HepG2 (cell line): ENCODE results near the gene PNMA8B. TPM values are rescaled to one million over a fixed set of nuclear protein-coding genes. Genes with fewer than 3 reads are reported as not detected.

Experiments
- ATAC-seq: fragments of 200-7000 bp; cut with Tn5 transposase; 3 replicates; pipeline ENCODE4 v1.9.1; 2020; ENCODE audit warnings: mild to moderate bottlenecking, moderate library complexity
- BruUV-seq: library from RNA; stranded (reverse); fragments of 400-500 nt; replicated peaks from 2 replicates; lab custom pipeline; 2021; lab: Mats Ljungman, UMichigan
- CTCF ChIA-PET: fragments of 300-600 bp; formaldehyde crosslinking; extraction: SDS; loops from one replicate; lab custom pipeline; 2021; ENCODE audit warnings: low total read pairs, inconsistent platforms, low intra/inter-chr PET ratio; lab: Yijun Ruan, JAX
- POLR2A ChIA-PET: fragments of 350-600 bp; sonication (Branson Sonifier 250); formaldehyde crosslinking; loops from one replicate; lab custom pipeline; 2020; ENCODE audit warnings: antibody characterized with exemption, inconsistent platforms; lab: Yijun Ruan, JAX
- DNase-seq: peaks from one replicate; pipeline ENCODE4 v3.0.0-alpha.2; 2015; ENCODE audit warnings: low spot score
- FAIRE-seq: peaks from 3 replicates; lab custom pipeline; 2011; peaks lifted over from hg19 to GRCh38; lab: Jason Lieb, UNC
- H2AFZ ChIP-seq: one replicate; pipeline ENCODE4 v1.6.1; 2011; ENCODE audit warnings: low read length, inconsistent platforms
- H3K27ac ChIP-seq: fragments of 300-600 bp; 3 replicates; pipeline ENCODE4 v1.8.0; 2011; ENCODE audit warnings: mixed run types, mild to moderate bottlenecking, mixed read lengths, low read length, inconsistent platforms; ENCODE audit not compliant: insufficient read depth; ENCODE audit errors: extremely low read length
- H3K27me3 ChIP-seq, 2 experiments: fragments of 200-600 bp in 1 of 2; 2 replicates in 1 of 2; 3 replicates in 1 of 2; pipeline versions ENCODE4 v1.6.0 to v1.8.0; 2011; ENCODE audit warnings: low read length in 2 of 2, mild to moderate bottlenecking in 2 of 2, moderate library complexity in 2 of 2, inconsistent platforms in 1 of 2; ENCODE audit not compliant: insufficient read depth in 2 of 2, control insufficient read depth in 1 of 2
- H3K36me3 ChIP-seq, 2 experiments: fragments of 200-600 bp in 1 of 2; replicated peaks in 1 of 2; 2 replicates in 1 of 2; 3 replicates in 1 of 2; pipeline versions ENCODE4 v1.5.1 to v1.8.0; 2011; ENCODE audit warnings: low read length in 2 of 2, inconsistent platforms in 1 of 2; ENCODE audit not compliant: insufficient read depth in 2 of 2, control insufficient read depth in 1 of 2
- H3K4me1 ChIP-seq: 2 replicates; pipeline ENCODE4 v1.5.1; 2012; ENCODE audit warnings: low read length, inconsistent platforms; ENCODE audit not compliant: insufficient read depth
- H3K4me2 ChIP-seq: 2 replicates; pipeline ENCODE4 v1.6.0; 2011; ENCODE audit warnings: low read depth, low read length, inconsistent platforms
- H3K4me3 ChIP-seq, 3 experiments: fragments of 200-600 bp in 1 of 3; sonication (generic), shearing (Covaris generic) in 1 of 3; replicated peaks in 1 of 3; 2 replicates each; pipeline ENCODE4 v1.5.1; 2011 to 2016; ENCODE audit warnings: low read length in 3 of 3, inconsistent platforms in 2 of 3, low read depth in 2 of 3, mild to moderate bottlenecking in 2 of 3, control low read depth in 1 of 3, mixed read lengths in 1 of 3; ENCODE audit not compliant: insufficient read depth in 1 of 3
- H3K79me2 ChIP-seq: one replicate; pipeline ENCODE4 v1.6.1; 2011; ENCODE audit warnings: low read length, inconsistent platforms; ENCODE audit not compliant: insufficient read depth
- H3K9ac ChIP-seq: 2 replicates; pipeline ENCODE4 v1.6.0; 2011; ENCODE audit warnings: mild to moderate bottlenecking, low read depth, low read length, inconsistent platforms; ENCODE audit not compliant: insufficient read depth
- H3K9me3 ChIP-seq: 2 replicates; pipeline ENCODE4 v1.5.1; 2012; ENCODE audit warnings: mild to moderate bottlenecking, low read length
- H4K20me1 ChIP-seq: 2 replicates; pipeline ENCODE4 v1.6.0; 2011; ENCODE audit warnings: inconsistent platforms, mild to moderate bottlenecking, low read length, moderate library complexity; ENCODE audit not compliant: insufficient read depth
- BORCS8-MEF2B ChIP-seq: sonication (generic); formaldehyde crosslinking; IDR thresholded peaks from 2 replicates; pipeline ENCODE4 v1.8.0; 2022; ENCODE audit warnings: mild to moderate bottlenecking, missing genetic modification reagents
- CTCF ChIP-seq: sonication (generic); formaldehyde crosslinking; IDR thresholded peaks from 2 replicates; pipeline ENCODE4 v1.5.0; 2020; ENCODE audit warnings: mild to moderate bottlenecking, missing genetic modification reagents, moderate library complexity
- FOXK1 ChIP-seq: sonication (generic); formaldehyde crosslinking; IDR thresholded peaks from 2 replicates; pipeline ENCODE4 v1.4.0; 2020; ENCODE audit warnings: low read depth, missing genetic modification reagents, borderline replicate concordance
- HMG20A ChIP-seq: IDR thresholded peaks from 2 replicates; pipeline ENCODE4 v1.6.1; 2016; ENCODE audit warnings: borderline replicate concordance
- MIER2 ChIP-seq: IDR thresholded peaks from 2 replicates; pipeline ENCODE4 v1.6.1; 2016; ENCODE audit warnings: missing biosample characterization, missing genetic modification reagents
- MXD3 ChIP-seq: IDR thresholded peaks from 2 replicates; pipeline ENCODE4 v1.6.1; 2016; ENCODE audit warnings: mild to moderate bottlenecking, missing biosample characterization, missing genetic modification reagents
- NONO ChIP-seq, 2 experiments: fragments of 450-650 bp in 1 of 2; sonication (generic) in 1 of 2; formaldehyde crosslinking in 1 of 2; IDR thresholded peaks in 1 of 2; conservative IDR thresholded peaks in 1 of 2; 2 replicates each; pipeline versions ENCODE4 v1.6.1 to v1.8.0; 2017 to 2022; ENCODE audit warnings: mild to moderate bottlenecking in 1 of 2, missing genetic modification reagents in 1 of 2, moderate library complexity in 1 of 2
- RAD21 ChIP-seq: fragments of 450-650 bp; formaldehyde crosslinking; IDR thresholded peaks from 2 replicates; pipeline ENCODE4 v1.5.0; 2020; ENCODE audit warnings: mild to moderate bottlenecking
- RCOR2 ChIP-seq: IDR thresholded peaks from 2 replicates; pipeline ENCODE4 v1.6.1; 2016; ENCODE audit warnings: missing biosample characterization, missing genetic modification reagents
- RXRA ChIP-seq: sonication (generic); formaldehyde crosslinking; IDR thresholded peaks from 2 replicates; pipeline ENCODE4 v1.5.1; 2020; ENCODE audit warnings: missing genetic modification reagents
- SMAD3 ChIP-seq: sonication (generic); formaldehyde crosslinking; IDR thresholded peaks from 2 replicates; pipeline ENCODE4 v1.4.0; 2020; ENCODE audit warnings: missing genetic modification reagents
- STAG1 ChIP-seq: sonication (generic); formaldehyde crosslinking; IDR thresholded peaks from 2 replicates; pipeline ENCODE4 v1.4.0; 2020; ENCODE audit warnings: missing genetic modification reagents
- ZFP91 ChIP-seq: sonication (generic); formaldehyde crosslinking; IDR thresholded peaks from 2 replicates; pipeline ENCODE4 v1.9.0; 2022; ENCODE audit warnings: missing genetic modification reagents, mild to moderate bottlenecking, borderline replicate concordance
- ZMYM3 ChIP-seq: sonication (generic); formaldehyde crosslinking; IDR thresholded peaks from 2 replicates; pipeline ENCODE4 v1.5.1; 2020; ENCODE audit warnings: mild to moderate bottlenecking, missing genetic modification reagents
- ZNF550 ChIP-seq: sonication (generic); formaldehyde crosslinking; IDR thresholded peaks from 2 replicates; pipeline ENCODE4 v1.4.0; 2020; ENCODE audit warnings: mild to moderate bottlenecking, missing genetic modification reagents, borderline replicate concordance
- ZNF556 ChIP-seq: sonication (generic); formaldehyde crosslinking; IDR thresholded peaks from 2 replicates; pipeline ENCODE4 v1.4.0; 2020; ENCODE audit warnings: mild to moderate bottlenecking, missing genetic modification reagents, borderline replicate concordance
- ZNF768 ChIP-seq: sonication (generic); formaldehyde crosslinking; IDR thresholded peaks from 2 replicates; pipeline ENCODE4 v1.4.0; 2020; ENCODE audit warnings: missing genetic modification reagents
- WGBS: methylation state at CpG from one replicate; pipeline ENCODE4 v1.1.6; 2017; ENCODE audit warnings: low lambda C conversion rate; 5-methylcytosine and 5-hydroxymethylcytosine counted together
- in situ Hi-C: cut with HindIII; loops from 2 replicates; pipeline ENCODE4 v1.10.0; 2017; ENCODE audit warnings: low pct_unique_long_range_greater_than_20kb; ENCODE audit not compliant: extremely low pct_ligation_motif_present
- intact Hi-C: fragments of 100-400 bp; cut with micrococcal nuclease; formaldehyde crosslinking; loops from one replicate; pipeline ENCODE4 v1.10.0; 2022; ENCODE audit not compliant: unreplicated experiment
- polyA plus RNA-seq, 8 experiments: library from polyadenylated mRNA; depleted of rRNA in 3 of 8; stranded (reverse) in 7 of 8; unstranded in 1 of 8; fragments of >200 nt; fragmentation: Illumina TruSeq in 4 of 8; extraction: Trizol in 4 of 8; gene quantifications; 2 replicates each; pipeline versions ENCODE4 v1.2.1 to v1.2.3, GENCODE V29; 2011 to 2016; ENCODE audit warnings: low read depth in 4 of 8, missing spikeins in 1 of 8, mixed read lengths in 1 of 8; ENCODE audit not compliant: insufficient read depth in 1 of 8
- total RNA-seq, 5 experiments: library from RNA; depleted of rRNA; stranded (reverse); fragments of >200 nt; fragmentation: Illumina TruSeq; extraction: Trizol; gene quantifications; 2 replicates each; pipeline ENCODE4 v1.2.3, GENCODE V29; 2016; ENCODE audit warnings: low read depth in 1 of 5

PNMA8B gene
- total and polyA plus RNA-seq, 2 of the 13 experiments (the other 11 are each of a cell fraction or from before 2014, with no cell fraction given), result not detected

GRCh38 chr19:46529622-46530451, 34.2 kb upstream of the PNMA8B start:
- no peak overlapping the region for H3K27ac ChIP-seq
- no peak overlapping the region for H3K4me3 ChIP-seq
- peak; percentile 68 for FAIRE-seq
- no peak overlapping the region for H3K9ac ChIP-seq
- ChIA-PET CTCF (interaction anchor here (1.0 to 3.1 kb wide), 5 partner anchors 9 to 132 kb away, joined by 3 to 27 read pairs (median 8); partner anchors contain the start of gene DACT3), POLR2A (interaction anchor here (1.1 kb wide), 1 partner anchor 334 kb away, joined by 3 read pairs; no protein-coding TSS in a partner anchor)
- BruUV-seq, result no TSS peak
- no peaks in the 10 kb centered on the region; the same call in 1 of the 2 replicates for H4K20me1 ChIP-seq
- no peaks in the 10 kb centered on the region for H3K36me3 ChIP-seq
- intact Hi-C loops, result loop anchor here (1.0 kb wide), 1 partner anchor 12 kb away; no protein-coding TSS in a partner anchor
- H3K79me2 ChIP-seq, result no peaks in the 10 kb centered on the region
- peak; percentile 61; the same call in 2 of the 3 replicates for ATAC-seq
- H3K9me3 ChIP-seq, result no peaks in the 10 kb centered on the region
- H3K27me3 ChIP-seq, result peaks cover 0 to 2% of the 10 kb centered on the region in 2 experiments; a peak in 2 of 5 replicates
- in situ Hi-C loops, result no loop called here
- no peak overlapping the region for H3K4me2 ChIP-seq
- no peak overlapping the region for H2AFZ ChIP-seq
- peak; percentile 46 for DNase-seq
- H3K4me1 ChIP-seq, result peaks cover 10% of the 10 kb centered on the region; the same call in 1 of the 2 replicates
- WGBS, result 2% methylated on average over 13 of the region's 13 CpGs
- TF ChIP-seq SMAD3 (CRISPR knock-in tag), result 0 out of 2 replicates have a peak, but pooled peaks have one; percentile 26
- 0 out of 2 replicates have a peak, but pooled peaks have one; percentile 24 for TF ChIP-seq MXD3 (CRISPR knock-in tag)
- TF ChIP-seq CTCF (CRISPR knock-in tag), result peak; percentile 88
- TF ChIP-seq MIER2 (CRISPR knock-in tag), result no peak
- no peak for TF ChIP-seq BORCS8-MEF2B
- peak; percentile 75 for TF ChIP-seq STAG1 (CRISPR knock-in tag)
- peak; percentile 92 for TF ChIP-seq ZNF768 (CRISPR knock-in tag)
- no peak for TF ChIP-seq ZNF556
- TF ChIP-seq FOXK1, result no peak
- no peak for TF ChIP-seq RCOR2 (CRISPR knock-in tag)
- TF ChIP-seq ZFP91 (CRISPR knock-in tag), result 0 out of 2 replicates have a peak, but pooled peaks have one; percentile 40
- TF ChIP-seq ZNF550 (CRISPR knock-in tag), result no peak
- peak; percentile 67 for TF ChIP-seq ZMYM3 (CRISPR knock-in tag)
- TF ChIP-seq NONO (IDR thresholded peaks at IDR 0.05), result no peak
- 0 out of 2 replicates have a peak, but pooled peaks have one; percentile 21 for TF ChIP-seq NONO (CRISPR knock-in tag; conservative IDR thresholded peaks at IDR 0.05)
- peak; percentile 76 for TF ChIP-seq RAD21 (CRISPR knock-in tag)
- no peak for TF ChIP-seq RXRA (CRISPR knock-in tag)
- TF ChIP-seq HMG20A (CRISPR knock-in tag), result no peak
